Measurements from ENCODE around the gene SLC22A6.

DNA sequence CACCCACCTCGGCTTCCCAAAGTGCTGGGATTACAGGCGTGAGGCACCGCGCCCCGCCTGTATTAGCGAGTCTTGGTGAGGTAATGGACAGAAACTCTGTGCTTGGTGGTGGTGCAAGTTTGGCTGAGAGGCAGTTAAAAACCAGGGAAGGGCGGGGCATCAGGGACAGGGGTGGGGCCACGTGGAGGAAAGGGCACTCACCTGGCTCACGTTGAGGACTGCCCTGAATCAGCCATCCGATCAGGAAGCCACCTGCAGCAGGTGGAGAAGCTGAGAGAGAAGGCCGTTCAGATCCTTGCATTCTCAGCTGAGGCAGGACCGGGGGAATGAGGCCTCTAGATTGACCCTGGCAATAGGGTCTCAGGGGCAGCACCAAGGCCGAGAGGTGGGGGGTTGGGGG, 51.5 kb downstream of the SLC22A6 start:
- TF ChIP-seq POLR2A (IDR thresholded peaks at IDR 0.05) (no peak), EP300 (IDR thresholded peaks at IDR 0.05) (no peak)
- TF ChIP-seq, protein P1, sequence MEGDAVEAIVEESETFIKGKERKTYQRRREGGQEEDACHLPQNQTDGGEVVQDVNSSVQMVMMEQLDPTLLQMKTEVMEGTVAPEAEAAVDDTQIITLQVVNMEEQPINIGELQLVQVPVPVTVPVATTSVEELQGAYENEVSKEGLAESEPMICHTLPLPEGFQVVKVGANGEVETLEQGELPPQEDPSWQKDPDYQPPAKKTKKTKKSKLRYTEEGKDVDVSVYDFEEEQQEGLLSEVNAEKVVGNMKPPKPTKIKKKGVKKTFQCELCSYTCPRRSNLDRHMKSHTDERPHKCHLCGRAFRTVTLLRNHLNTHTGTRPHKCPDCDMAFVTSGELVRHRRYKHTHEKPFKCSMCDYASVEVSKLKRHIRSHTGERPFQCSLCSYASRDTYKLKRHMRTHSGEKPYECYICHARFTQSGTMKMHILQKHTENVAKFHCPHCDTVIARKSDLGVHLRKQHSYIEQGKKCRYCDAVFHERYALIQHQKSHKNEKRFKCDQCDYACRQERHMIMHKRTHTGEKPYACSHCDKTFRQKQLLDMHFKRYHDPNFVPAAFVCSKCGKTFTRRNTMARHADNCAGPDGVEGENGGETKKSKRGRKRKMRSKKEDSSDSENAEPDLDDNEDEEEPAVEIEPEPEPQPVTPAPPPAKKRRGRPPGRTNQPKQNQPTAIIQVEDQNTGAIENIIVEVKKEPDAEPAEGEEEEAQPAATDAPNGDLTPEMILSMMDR (IDR thresholded peaks at IDR 0.05) = no peak
